Lower lobe of right lung (tissue), 2 donors: ENCODE measurements around the gene ADAP1. TPM values are rescaled to one million over a fixed set of nuclear protein-coding genes. Genes with fewer than 3 reads are reported as not detected.
"Not testable (repeated sequence)": the region's sequence is repeated elsewhere in the genome, so short reads cannot be mapped to it uniquely, and the experiment has no call there.

ENCODE experiments used
- ATAC-seq, 2 donors: fragments of 200-7000 bp; cut with Tn5 transposase; one replicate each; pipeline ENCODE4 v1.9.1; 2020 to 2022; ENCODE audit warnings: mild to moderate bottlenecking in 2 of 2, moderate library complexity in 2 of 2
- DNase-seq: peaks from one replicate; pipeline ENCODE4 v3.0.0-alpha.2; 2020
- H3K27ac ChIP-seq: fragments of 200-600 bp; one replicate; pipeline ENCODE4 v1.8.0; 2022
- H3K27me3 ChIP-seq: fragments of 200-600 bp; one replicate; pipeline ENCODE4 v1.8.0; 2022; ENCODE audit warnings: low read depth
- H3K36me3 ChIP-seq: fragments of 200-600 bp; one replicate; pipeline ENCODE4 v1.8.0; 2022; ENCODE audit warnings: mild to moderate bottlenecking
- H3K4me1 ChIP-seq: fragments of 200-600 bp; one replicate; pipeline ENCODE4 v1.8.0; 2022
- H3K4me3 ChIP-seq: fragments of 200-600 bp; one replicate; pipeline ENCODE4 v1.8.0; 2022; ENCODE audit warnings: mild to moderate bottlenecking
- H3K9me3 ChIP-seq: fragments of 200-600 bp; one replicate; pipeline ENCODE4 v1.8.0; 2022
- CTCF ChIP-seq: fragments of 200-600 bp; IDR thresholded peaks from one replicate; pipeline ENCODE4 v1.8.0; 2022; ENCODE audit warnings: antibody characterized with exemption, mild to moderate bottlenecking
- intact Hi-C: fragments of 100-400 bp; cut with DNase I; formaldehyde crosslinking; loops from one replicate; pipeline ENCODE4 v1.11.0; 2022
- total RNA-seq: library from RNA; stranded (reverse); fragmentation: NEBNext Ultra II Directional; extraction: Animal tissue kit (Norgen Biotek cat#: 25700); gene quantifications from one replicate; pipeline ENCODE4 v1.2.1, GENCODE V29; 2021
- donor health status: DM: no; HTN: yes; CAD: no; lungs with severe emphysema.

ADAP1 gene
- total RNA-seq, 1 donor from 2014 or later = 33.9 TPM

GRCh38 chr7:945147-945555, 9.3 kb downstream of the ADAP1 start:
- peak; percentile 13 to 39 for ATAC-seq
- H3K4me3 ChIP-seq = peak overlapping the region; percentile 52
- H3K36me3 ChIP-seq = no peaks in the 10 kb centered on the region
- intact Hi-C loops = no loop called here
- H3K27me3 ChIP-seq = no peaks in the 10 kb centered on the region
- H3K27ac ChIP-seq = peak overlapping the region; percentile 88
- DNase-seq = peak; percentile 51
- H3K4me1 ChIP-seq = peaks cover 7% of the 10 kb centered on the region
- TF ChIP-seq CTCF = no peak
- no peaks in the 10 kb centered on the region for H3K9me3 ChIP-seq

GRCh38 chr7:944744-945143, 9.7 kb downstream of the ADAP1 start:
- TF ChIP-seq CTCF = no peak
- Histone ChIP-seq H3K36me3 (no peaks in the 10 kb centered on the region), H3K9me3 (no peaks in the 10 kb centered on the region), H3K4me1 (peaks cover 7% of the 10 kb centered on the region), H3K27me3 (no peaks in the 10 kb centered on the region), H3K27ac (peak overlapping the region; percentile 88), H3K4me3 (peak overlapping the region; percentile 52)
- ATAC-seq (no peak), DNase-seq (no peak)
- intact Hi-C loops = no loop called here

- intact Hi-C loops, H3K27me3 ChIP-seq, H3K36me3 ChIP-seq, H3K4me3 ChIP-seq, ATAC-seq, H3K9me3 ChIP-seq, H3K27ac ChIP-seq, H3K4me1 ChIP-seq: not testable (repeated sequence)
- DNase-seq = peak; percentile 10
These were observed 10.7 kb downstream of the ADAP1 start for GRCh38 chr7:943793-944192.

- DNase-seq (no peak), ATAC-seq (no peak)
- peaks cover under 1% of the 10 kb centered on the region for H3K4me1 ChIP-seq
- H3K9me3 ChIP-seq = no peaks in the 10 kb centered on the region
- H3K36me3 ChIP-seq = no peaks in the 10 kb centered on the region
- intact Hi-C loops = no loop called here
- H3K27ac ChIP-seq = no peak overlapping the region
- no peaks in the 10 kb centered on the region for H3K27me3 ChIP-seq
- no peak overlapping the region for H3K4me3 ChIP-seq
- no peak for TF ChIP-seq CTCF
These were observed 13.7 kb downstream of the ADAP1 start for GRCh38 chr7:940599-941408.

- Histone ChIP-seq H3K4me3 (no peak overlapping the region), H3K27me3 (no peaks in the 10 kb centered on the region), H3K9me3 (no peaks in the 10 kb centered on the region), H3K27ac (no peak overlapping the region), H3K36me3 (no peaks in the 10 kb centered on the region), H3K4me1 (no peaks in the 10 kb centered on the region)
- no peak for ATAC-seq
- DNase-seq = no peak
- intact Hi-C loops = no loop called here
- no peak for TF ChIP-seq CTCF
These were observed 14.6 kb downstream of the ADAP1 start for GRCh38 chr7:939843-940242.

GRCh38 chr7:938546-939185, 15.8 kb downstream of the ADAP1 start:
- Histone ChIP-seq H3K27ac (no peak overlapping the region), H3K9me3 (no peaks in the 10 kb centered on the region), H3K4me3 (no peak overlapping the region), H3K4me1 (no peaks in the 10 kb centered on the region), H3K36me3 (no peaks in the 10 kb centered on the region), H3K27me3 (no peaks in the 10 kb centered on the region)
- DNase-seq (peak; percentile 34), ATAC-seq (no peak)
- no peak for TF ChIP-seq CTCF
- intact Hi-C loops = no loop called here
